ENCODE measurements around the gene NCBP2. TPM values are rescaled to one million over a fixed set of nuclear protein-coding genes. Genes with fewer than 3 reads are reported as not detected.
"Not testable (repeated sequence)": the region's sequence is repeated elsewhere in the genome, so short reads cannot be mapped to it uniquely, and the experiment has no call there.

NCBP2 gene
- total RNA-seq, 4 donors from 2014 or later = 37.8 to 54.3 (median 45.8) TPM

DNA sequence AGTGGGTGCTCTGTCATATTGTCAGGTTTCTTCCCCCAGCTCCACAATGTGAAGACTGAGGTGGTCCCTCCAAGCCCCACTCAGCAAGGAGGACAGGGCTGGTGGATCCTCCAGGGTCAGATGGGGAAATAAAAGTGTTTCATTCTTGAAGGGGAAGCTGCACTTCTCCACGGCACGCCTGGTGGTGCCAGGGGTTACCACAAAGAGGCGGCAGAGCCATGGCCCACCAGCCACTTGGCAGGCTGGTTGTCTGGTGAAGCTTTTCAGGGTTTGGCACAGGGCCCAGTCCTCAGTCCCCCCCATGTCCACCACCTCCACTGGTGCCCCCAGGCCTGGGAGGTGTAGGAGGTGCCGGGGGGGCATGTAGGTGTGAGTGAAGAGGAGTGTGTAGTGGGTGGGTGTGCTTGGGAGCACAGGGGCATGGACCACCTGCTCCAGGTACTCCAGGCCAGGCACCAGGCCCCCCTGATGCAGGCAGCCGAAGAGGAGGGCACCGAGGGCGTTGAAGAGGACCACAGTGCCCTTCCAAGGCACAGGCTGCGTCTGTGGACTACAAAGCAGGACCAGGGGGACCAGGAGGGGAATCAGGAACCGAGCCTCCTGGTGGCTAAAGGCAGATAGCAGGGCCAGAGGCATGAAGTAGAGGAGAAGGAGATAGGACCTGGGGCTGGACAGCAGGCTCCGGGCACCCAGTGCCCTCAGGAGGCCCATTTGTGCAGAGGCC lies 5.0 kb upstream of the NCBP2 start:
- H3K9me3 ChIP-seq = no peaks in the 10 kb centered on the region
- TF ChIP-seq EP300 (IDR thresholded peaks at IDR 0.05) (no peak), POLR2A (IDR thresholded peaks at IDR 0.05; ENCODE audit: low read depth) (no peak), POLR2AphosphoS5 (IDR thresholded peaks at IDR 0.05) (no peak)
- TF ChIP-seq, protein P1, sequence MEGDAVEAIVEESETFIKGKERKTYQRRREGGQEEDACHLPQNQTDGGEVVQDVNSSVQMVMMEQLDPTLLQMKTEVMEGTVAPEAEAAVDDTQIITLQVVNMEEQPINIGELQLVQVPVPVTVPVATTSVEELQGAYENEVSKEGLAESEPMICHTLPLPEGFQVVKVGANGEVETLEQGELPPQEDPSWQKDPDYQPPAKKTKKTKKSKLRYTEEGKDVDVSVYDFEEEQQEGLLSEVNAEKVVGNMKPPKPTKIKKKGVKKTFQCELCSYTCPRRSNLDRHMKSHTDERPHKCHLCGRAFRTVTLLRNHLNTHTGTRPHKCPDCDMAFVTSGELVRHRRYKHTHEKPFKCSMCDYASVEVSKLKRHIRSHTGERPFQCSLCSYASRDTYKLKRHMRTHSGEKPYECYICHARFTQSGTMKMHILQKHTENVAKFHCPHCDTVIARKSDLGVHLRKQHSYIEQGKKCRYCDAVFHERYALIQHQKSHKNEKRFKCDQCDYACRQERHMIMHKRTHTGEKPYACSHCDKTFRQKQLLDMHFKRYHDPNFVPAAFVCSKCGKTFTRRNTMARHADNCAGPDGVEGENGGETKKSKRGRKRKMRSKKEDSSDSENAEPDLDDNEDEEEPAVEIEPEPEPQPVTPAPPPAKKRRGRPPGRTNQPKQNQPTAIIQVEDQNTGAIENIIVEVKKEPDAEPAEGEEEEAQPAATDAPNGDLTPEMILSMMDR (IDR thresholded peaks at IDR 0.05) = no peak
- H3K27me3 ChIP-seq = peaks cover 0 to 6% (median 0%) of the 10 kb centered on the region in 4 donors
- H3K36me3 ChIP-seq = peaks cover 0 to 39% (median 22%) of the 10 kb centered on the region in 4 donors
- peaks cover 11 to 19% (median 17%) of the 10 kb centered on the region in 4 donors for H3K4me1 ChIP-seq
- intact Hi-C loops (cut with DNase I) = no loop called here
- DNase-seq (ENCODE audit: extremely low spot score) = no peak
- WGBS = 89% methylated on average over 8 of the region's 10 CpGs
- H3K4me3 ChIP-seq = no peak overlapping the region
- no peak overlapping the region for H3K27ac ChIP-seq (replicated peaks in 1 of 4)

DNA sequence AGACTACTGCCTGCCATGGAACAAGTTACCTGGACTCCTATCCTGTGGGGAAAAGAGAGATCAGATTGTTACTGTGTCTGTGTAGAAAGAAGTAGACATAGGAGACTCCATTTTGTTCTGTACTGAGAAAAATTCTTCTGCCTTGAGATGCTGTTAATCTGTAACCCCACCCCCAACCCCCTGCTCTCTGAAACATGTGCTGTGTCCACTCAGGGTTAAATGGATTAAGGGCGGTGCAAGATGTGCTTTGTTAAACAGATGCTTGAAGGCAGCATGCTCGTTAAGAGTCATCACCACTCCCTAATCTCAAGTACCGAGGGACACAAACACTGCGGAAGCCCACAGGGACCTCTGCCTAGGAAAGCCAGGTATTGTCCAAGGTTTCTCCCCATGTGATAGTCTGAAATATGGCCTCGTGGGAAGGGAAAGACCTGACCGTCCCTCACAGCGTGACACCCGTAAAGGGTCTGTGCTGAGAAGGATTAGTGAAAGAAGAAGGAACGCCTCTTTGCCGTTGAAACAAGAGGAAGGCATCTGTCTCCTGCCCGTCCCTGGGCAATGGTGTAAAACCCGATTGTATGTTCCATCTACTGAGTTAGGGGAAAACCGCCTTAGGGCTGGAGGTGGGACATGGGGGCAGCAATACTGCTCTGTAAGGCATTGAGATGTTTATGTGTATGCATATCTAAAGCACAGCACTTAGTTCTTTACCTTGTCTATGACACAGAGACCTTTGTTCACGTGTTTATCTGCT lies 1.9 kb upstream of the NCBP2 start:
- H3K9me3 ChIP-seq; H3K4me3 ChIP-seq; H3K27me3 ChIP-seq; DNase-seq (ENCODE audit: extremely low spot score); H3K27ac ChIP-seq (replicated peaks in 1 of 4): not testable (repeated sequence)
- intact Hi-C loops (cut with DNase I) = loop anchor here (5.0 kb wide), 2 partner anchors 77 to 377 kb away; partner anchors contain the start of genes FBXO45, SENP5 and WDR53
- Histone ChIP-seq H3K4me1 (peaks cover 22 to 40% (median 36%) of the 10 kb centered on the region in 4 donors), H3K36me3 (peaks cover 1 to 39% (median 22%) of the 10 kb centered on the region in 4 donors)
- 80% methylated on average over 13 of the region's 14 CpGs for whole genome bisulfite sequencing

DNA sequence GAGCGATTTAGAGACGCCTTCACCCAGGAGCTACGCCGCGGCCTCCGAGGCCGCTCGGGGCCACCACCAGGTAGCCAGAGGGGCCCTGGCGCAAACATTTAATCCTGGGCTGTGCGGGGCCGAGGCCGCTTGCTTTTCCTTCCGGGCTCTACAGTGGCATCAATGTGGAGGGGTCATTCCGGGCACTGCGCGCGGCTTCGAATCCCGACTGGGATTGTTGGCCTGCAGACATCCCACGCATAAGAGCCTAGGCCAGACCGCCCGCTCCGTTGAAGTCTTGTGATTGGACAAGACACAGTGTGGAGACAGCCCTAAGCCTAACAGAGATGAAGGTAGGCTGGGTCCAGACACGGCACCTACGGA lies 568 bp upstream of the NCBP2 start:
- intact Hi-C loops (cut with DNase I) = loop anchor here (5.0 kb wide), 2 partner anchors 76 to 376 kb away; partner anchors contain the start of genes FBXO45, SENP5 and WDR53
- H3K4me3 ChIP-seq = peak overlapping the region; percentile 78 to 100 (median 90)
- peak overlapping the region; percentile 88 to 97 (median 89) for H3K27ac ChIP-seq (replicated peaks in 1 of 4)
- peaks cover 14 to 48% (median 35%) of the 10 kb centered on the region in 4 donors for H3K36me3 ChIP-seq
- no peak for TF ChIP-seq POLR2A (IDR thresholded peaks at IDR 0.05; ENCODE audit: low read depth)
- TF ChIP-seq, protein P1 (IDR thresholded peaks at IDR 0.05) = no peak
- no peak for TF ChIP-seq POLR2AphosphoS5 (IDR thresholded peaks at IDR 0.05)
- no peak for TF ChIP-seq EP300 (IDR thresholded peaks at IDR 0.05)
- no peaks in the 10 kb centered on the region for H3K9me3 ChIP-seq
- 0% methylated on average over 16 of the region's 25 CpGs for WGBS
- no peak for DNase-seq (ENCODE audit: extremely low spot score)
- peaks cover 0 to 6% (median 0%) of the 10 kb centered on the region in 4 donors for H3K27me3 ChIP-seq
- H3K4me1 ChIP-seq = peaks cover 22 to 40% (median 36%) of the 10 kb centered on the region in 4 donors

DNA sequence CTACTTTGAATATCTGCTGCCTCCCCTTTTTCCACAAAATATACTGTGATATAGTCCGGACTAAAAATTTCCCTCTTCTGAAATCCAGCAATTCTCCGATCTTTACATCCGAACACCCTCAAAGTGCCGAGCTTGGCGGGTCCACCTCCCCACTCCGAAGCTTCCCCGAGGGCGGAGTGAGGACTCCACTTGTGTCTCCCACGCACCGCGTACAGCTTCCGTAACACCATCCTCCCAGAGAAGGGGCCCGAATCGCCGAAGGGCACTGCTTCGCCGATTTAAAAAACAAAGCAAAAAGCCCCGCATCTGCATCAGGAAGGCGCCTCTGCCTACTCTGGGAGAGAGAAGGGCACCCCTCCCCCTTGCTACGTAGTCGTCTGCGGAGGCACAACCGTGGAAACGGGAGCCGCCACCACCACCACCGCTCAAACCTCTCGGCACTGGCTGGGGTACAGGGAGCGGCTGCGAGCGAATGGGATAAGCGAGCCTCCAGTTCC lies 551 bp downstream of the NCBP2 start:
- intact Hi-C loops (cut with DNase I) = loop anchor here (5.0 kb wide), 2 partner anchors 74 to 374 kb away; partner anchors contain the start of genes FBXO45, SENP5 and WDR53
- H3K36me3 ChIP-seq = peaks cover 21 to 50% (median 38%) of the 10 kb centered on the region in 4 donors
- no peak for TF ChIP-seq EP300 (IDR thresholded peaks at IDR 0.05)
- TF ChIP-seq, protein P1 (IDR thresholded peaks at IDR 0.05) = no peak
- no peak for TF ChIP-seq POLR2AphosphoS5 (IDR thresholded peaks at IDR 0.05)
- TF ChIP-seq POLR2A (IDR thresholded peaks at IDR 0.05; ENCODE audit: low read depth) = no peak
- 0% methylated on average over 11 of the region's 31 CpGs for WGBS
- H3K27ac ChIP-seq (replicated peaks in 1 of 4) = peak overlapping the region; percentile 88 to 97 (median 89)
- no peaks in the 10 kb centered on the region for H3K9me3 ChIP-seq
- H3K4me1 ChIP-seq = peaks cover 22 to 40% (median 36%) of the 10 kb centered on the region in 4 donors
- peaks cover 0 to 6% (median 0%) of the 10 kb centered on the region in 4 donors for H3K27me3 ChIP-seq
- no peak for DNase-seq (ENCODE audit: extremely low spot score)
- H3K4me3 ChIP-seq = peak overlapping the region; percentile 78 to 100 (median 90)

DNA sequence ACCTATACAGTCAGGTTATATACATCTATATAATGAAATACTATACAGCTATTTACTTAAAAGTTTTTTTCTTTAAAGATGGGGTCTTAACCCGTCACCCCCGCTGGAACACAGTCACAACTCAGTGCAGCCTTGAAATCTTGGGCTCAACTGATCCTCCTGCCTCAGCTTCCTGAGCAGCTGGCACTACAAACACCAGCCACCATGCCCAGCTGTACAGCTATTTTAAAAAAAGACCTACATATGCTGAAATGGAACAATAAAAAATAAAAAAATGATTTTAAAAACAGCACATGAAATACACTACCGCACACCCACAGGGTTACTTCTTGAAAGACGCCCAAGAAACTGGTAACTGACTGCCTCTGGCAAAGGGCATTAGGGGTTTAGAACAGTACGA lies 3.8 kb downstream of the NCBP2 start:
- TF ChIP-seq, protein P1 (IDR thresholded peaks at IDR 0.05) = no peak
- TF ChIP-seq EP300 (IDR thresholded peaks at IDR 0.05) (no peak), POLR2AphosphoS5 (IDR thresholded peaks at IDR 0.05) (no peak), POLR2A (IDR thresholded peaks at IDR 0.05; ENCODE audit: low read depth) (no peak)
- peaks cover 36 to 68% (median 61%) of the 10 kb centered on the region in 4 donors for H3K36me3 ChIP-seq
- no peak overlapping the region for H3K27ac ChIP-seq (replicated peaks in 1 of 4)
- WGBS = 90% methylated on average over 5 of the region's 5 CpGs
- no peak for DNase-seq (ENCODE audit: extremely low spot score)
- peaks cover 0 to 6% (median 0%) of the 10 kb centered on the region in 4 donors for H3K27me3 ChIP-seq
- H3K4me3 ChIP-seq = no peak overlapping the region
- peaks cover 16 to 28% (median 26%) of the 10 kb centered on the region in 4 donors for H3K4me1 ChIP-seq
- no peaks in the 10 kb centered on the region for H3K9me3 ChIP-seq
- intact Hi-C loops (cut with DNase I) = no loop called here

Measured in esophagus muscularis mucosa (tissue), 4 donors.